Thoracic aorta (tissue), 2 donors: ENCODE results near the gene GPC3. TPM values are rescaled to one million over a fixed set of nuclear protein-coding genes. Genes with fewer than 3 reads are reported as not detected.
"Not testable (repeated sequence)": the region's sequence is repeated elsewhere in the genome, so short reads cannot be mapped to it uniquely, and the experiment has no call there.

Source experiments
- ATAC-seq: fragments of 150-250 bp; one replicate; pipeline ENCODE4 v1.8.0; 2017; ENCODE audit warnings: low read depth; ENCODE audit not compliant: insufficient number of reproducible peaks, low FRiP score
- DNase-seq: peaks from one replicate; pipeline ENCODE4 v3.0.0-alpha.2; 2020; ENCODE audit warnings: low spot score
- H3K27ac ChIP-seq, 2 donors: fragments of 200-600 bp; sonication (generic); 1 replicate in 1 of 2; 2 replicates in 1 of 2; pipeline ENCODE4 v1.5.1; 2016; ENCODE audit warnings: mild to moderate bottlenecking in 2 of 2, moderate library complexity in 2 of 2
- H3K27me3 ChIP-seq: fragments of 200-600 bp; sonication (generic); replicated peaks from 2 replicates; pipeline ENCODE4 v1.6.0; 2016; ENCODE audit warnings: mild to moderate bottlenecking; ENCODE audit not compliant: insufficient read depth
- H3K36me3 ChIP-seq: fragments of 200-600 bp; sonication (generic); one replicate; pipeline ENCODE4 v1.5.1; 2016
- H3K4me1 ChIP-seq, 2 donors: fragments of 200-600 bp; sonication (generic); 1 replicate in 1 of 2; 2 replicates in 1 of 2; pipeline versions ENCODE4 v1.5.1 to v1.6.0; 2016; ENCODE audit warnings: low read depth in 2 of 2, mild to moderate bottlenecking in 1 of 2; ENCODE audit not compliant: control insufficient read depth in 1 of 2
- H3K4me3 ChIP-seq: fragments of 200-600 bp; sonication (generic); 2 replicates; pipeline ENCODE4 v1.5.1; 2016; ENCODE audit warnings: mild to moderate bottlenecking
- H3K9me3 ChIP-seq: fragments of 200-600 bp; sonication (generic); 2 replicates; pipeline ENCODE4 v1.5.1; 2016
- total RNA-seq, 2 donors: library from RNA; depleted of rRNA; stranded (reverse); fragments of >200 nt; gene quantifications; one replicate each; pipeline versions ENCODE4 v1.1.0 to v1.2.3, GENCODE V29; 2016
- TF ChIP-seq, protein P1 (sequence below): fragments of 200-600 bp; sonication (generic); IDR thresholded peaks from one replicate; pipeline ENCODE4 v1.5.1; 2019; ENCODE audit warnings: antibody characterized with exemption

Gene GPC3
- total RNA-seq, 2 donors from 2014 or later, result 2.6 to 5.6 TPM

DNA sequence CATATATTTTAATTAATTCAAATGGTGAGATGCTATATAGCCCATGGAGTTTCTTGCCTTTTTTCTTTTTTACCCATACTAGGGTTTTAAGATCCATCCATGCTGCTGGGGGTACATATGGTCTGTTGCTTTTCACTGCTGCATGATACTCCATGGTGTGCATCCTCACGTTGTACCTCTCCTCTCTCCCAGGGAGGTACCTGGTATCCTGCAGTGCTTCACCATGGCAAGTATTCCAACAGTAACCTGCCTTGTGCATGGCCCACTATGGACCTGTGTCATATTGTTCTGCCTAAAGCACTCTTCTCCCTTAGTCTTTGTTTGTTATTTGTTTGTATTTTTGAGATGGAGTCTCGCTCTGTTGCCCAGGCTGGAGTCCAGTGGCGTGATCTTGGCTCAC, 455.8 kb downstream of the GPC3 start:
- Histone ChIP-seq H3K27ac (no peak overlapping the region), H3K36me3 (no peaks in the 10 kb centered on the region), H3K4me1 (no peaks in the 10 kb centered on the region), H3K9me3 (no peaks in the 10 kb centered on the region), H3K27me3 (no peaks in the 10 kb centered on the region), H3K4me3 (no peak overlapping the region)
- no peak for ATAC-seq
- DNase-seq, result no peak
- TF ChIP-seq, protein P1, sequence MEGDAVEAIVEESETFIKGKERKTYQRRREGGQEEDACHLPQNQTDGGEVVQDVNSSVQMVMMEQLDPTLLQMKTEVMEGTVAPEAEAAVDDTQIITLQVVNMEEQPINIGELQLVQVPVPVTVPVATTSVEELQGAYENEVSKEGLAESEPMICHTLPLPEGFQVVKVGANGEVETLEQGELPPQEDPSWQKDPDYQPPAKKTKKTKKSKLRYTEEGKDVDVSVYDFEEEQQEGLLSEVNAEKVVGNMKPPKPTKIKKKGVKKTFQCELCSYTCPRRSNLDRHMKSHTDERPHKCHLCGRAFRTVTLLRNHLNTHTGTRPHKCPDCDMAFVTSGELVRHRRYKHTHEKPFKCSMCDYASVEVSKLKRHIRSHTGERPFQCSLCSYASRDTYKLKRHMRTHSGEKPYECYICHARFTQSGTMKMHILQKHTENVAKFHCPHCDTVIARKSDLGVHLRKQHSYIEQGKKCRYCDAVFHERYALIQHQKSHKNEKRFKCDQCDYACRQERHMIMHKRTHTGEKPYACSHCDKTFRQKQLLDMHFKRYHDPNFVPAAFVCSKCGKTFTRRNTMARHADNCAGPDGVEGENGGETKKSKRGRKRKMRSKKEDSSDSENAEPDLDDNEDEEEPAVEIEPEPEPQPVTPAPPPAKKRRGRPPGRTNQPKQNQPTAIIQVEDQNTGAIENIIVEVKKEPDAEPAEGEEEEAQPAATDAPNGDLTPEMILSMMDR, result no peak

DNA sequence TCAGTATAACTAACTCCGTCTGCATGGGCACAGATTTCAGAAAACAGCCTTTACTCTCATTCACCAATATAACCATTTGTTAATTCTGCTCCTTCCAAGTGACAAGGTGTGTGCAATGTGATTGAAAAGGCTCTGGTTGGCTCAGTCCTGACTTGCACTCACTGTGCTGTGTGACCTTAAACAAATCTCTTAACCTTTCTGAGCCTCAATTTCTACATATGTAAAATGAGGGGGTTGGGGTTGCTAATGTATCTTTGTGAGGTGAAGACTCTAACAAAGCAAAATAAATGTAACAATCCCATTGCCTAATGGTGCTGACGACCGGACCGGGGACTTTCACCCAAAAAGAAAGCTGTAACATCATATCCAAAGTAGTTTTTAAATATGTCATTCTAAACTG, 457.6 kb downstream of the GPC3 start:
- H3K27me3 ChIP-seq, result no peaks in the 10 kb centered on the region
- no peak for ATAC-seq
- TF ChIP-seq, protein P1, result no peak

DNA sequence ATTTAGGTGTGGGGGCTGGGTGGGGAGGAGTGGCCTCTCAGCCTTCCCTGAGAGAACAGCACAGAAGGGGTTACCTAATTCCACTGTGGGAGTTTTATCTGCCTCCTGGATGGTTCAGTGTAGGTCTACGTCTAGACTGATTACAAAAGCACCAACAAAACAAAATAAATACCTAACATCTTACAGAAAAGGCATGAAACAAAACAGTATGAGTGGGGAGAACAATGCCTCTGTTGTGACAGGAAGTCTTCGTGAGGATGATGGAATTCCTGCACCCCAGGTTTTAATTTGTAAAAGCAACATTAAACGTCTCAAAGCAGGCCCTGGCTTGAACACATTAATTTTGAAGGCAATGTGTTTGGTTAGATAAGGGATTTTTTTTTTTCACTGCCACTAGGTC, 458.0 kb downstream of the GPC3 start:
- Histone ChIP-seq H3K36me3 (no peaks in the 10 kb centered on the region), H3K9me3 (no peaks in the 10 kb centered on the region), H3K27me3 (no peaks in the 10 kb centered on the region), H3K4me1 (no peaks in the 10 kb centered on the region), H3K27ac (no peak overlapping the region), H3K4me3 (no peak overlapping the region)
- TF ChIP-seq, protein P1, result no peak
- ATAC-seq, result no peak
- DNase-seq, result no peak

More for the DNA sequence above, 457.6 kb downstream of the GPC3 start:
- DNase-seq, result no peak
- Histone ChIP-seq H3K27ac (no peak overlapping the region), H3K4me1 (no peaks in the 10 kb centered on the region), H3K4me3 (no peak overlapping the region), H3K9me3 (no peaks in the 10 kb centered on the region), H3K36me3 (no peaks in the 10 kb centered on the region)

DNA sequence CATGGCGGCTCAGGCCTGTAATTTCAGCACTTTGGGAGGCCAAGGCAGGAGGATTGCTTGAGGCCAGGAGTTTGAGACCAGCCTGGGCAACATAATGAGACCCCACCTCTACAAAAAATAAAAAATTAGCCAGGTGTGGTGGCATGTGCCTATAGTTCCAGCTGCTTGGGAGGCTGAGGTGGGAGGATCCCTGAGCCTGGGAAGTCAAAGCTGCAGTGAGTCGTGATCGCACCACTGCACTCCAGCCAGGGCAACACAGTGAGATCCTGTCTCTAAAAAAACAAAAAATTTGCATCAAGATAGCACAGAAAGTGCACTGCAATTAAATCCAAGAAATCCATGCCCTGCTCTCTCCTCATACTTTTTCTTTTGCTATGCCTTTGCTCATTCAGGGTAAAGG, 458.6 kb downstream of the GPC3 start:
- DNase-seq, H3K36me3 ChIP-seq, H3K9me3 ChIP-seq, H3K4me1 ChIP-seq, H3K4me3 ChIP-seq, ATAC-seq, H3K27ac ChIP-seq, H3K27me3 ChIP-seq: not testable (repeated sequence)

DNA sequence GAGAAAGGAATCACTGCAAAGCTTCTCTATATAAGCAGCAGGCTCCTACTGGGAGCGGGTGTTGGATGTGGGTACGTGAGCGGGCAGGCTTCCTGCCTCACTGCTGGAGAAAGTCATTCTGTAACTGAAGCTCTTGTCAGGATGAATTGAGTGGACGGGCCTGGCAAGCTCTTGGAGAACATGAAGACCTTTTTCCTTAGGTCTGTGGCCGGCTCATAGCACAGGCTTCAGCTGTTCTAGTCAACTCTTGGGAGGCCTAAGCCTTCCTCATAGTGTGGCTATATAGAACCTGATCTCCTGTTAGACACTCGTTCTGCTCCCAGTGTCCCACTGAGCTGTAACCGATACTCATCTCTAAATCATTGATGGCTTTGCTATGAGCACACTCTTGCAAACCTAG, 461.9 kb downstream of the GPC3 start:
- H3K27ac ChIP-seq, result no peak overlapping the region
- no peaks in the 10 kb centered on the region for H3K9me3 ChIP-seq
- DNase-seq (no peak), ATAC-seq (no peak)
- H3K4me1 ChIP-seq, result no peaks in the 10 kb centered on the region
- H3K27me3 ChIP-seq, result no peaks in the 10 kb centered on the region
- no peaks in the 10 kb centered on the region for H3K36me3 ChIP-seq
- TF ChIP-seq, protein P1, result no peak
- H3K4me3 ChIP-seq, result no peak overlapping the region

DNA sequence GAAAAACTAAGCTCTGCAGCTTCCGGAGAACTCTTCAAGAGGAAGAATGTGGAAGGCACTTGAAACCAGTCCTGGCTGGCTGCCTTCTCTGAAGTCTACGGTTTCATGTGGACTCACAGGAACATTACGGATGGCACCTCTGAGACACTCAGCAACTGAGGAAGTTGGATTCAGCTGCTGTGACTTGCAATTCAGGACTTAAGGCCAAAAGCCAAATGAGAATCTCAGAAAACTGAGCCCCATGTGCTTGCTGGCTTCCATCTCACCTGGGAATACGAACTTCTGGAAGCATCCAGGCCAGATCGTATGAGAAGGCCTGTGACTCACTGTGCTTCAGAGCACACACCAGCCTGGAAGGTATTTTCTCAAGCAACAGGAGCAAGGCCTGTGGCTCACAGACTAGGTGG, 462.3 kb downstream of the GPC3 start:
- Histone ChIP-seq H3K4me3 (no peak overlapping the region), H3K9me3 (no peaks in the 10 kb centered on the region), H3K36me3 (no peaks in the 10 kb centered on the region), H3K27me3 (no peaks in the 10 kb centered on the region), H3K4me1 (no peaks in the 10 kb centered on the region), H3K27ac (no peak overlapping the region)
- TF ChIP-seq, protein P1, result no peak
- no peak for ATAC-seq
- DNase-seq, result no peak
